H1 (cell line): ENCODE measurements around the gene PMS1. TPM values are rescaled to one million over a fixed set of nuclear protein-coding genes. Genes with fewer than 3 reads are reported as not detected.

ENCODE experiments used
- CTCF ChIA-PET: fragments of 300-600 bp; sonication (Branson Sonifier 250); formaldehyde crosslinking; loops from one replicate; lab custom pipeline; 2021; ENCODE audit not compliant: partially characterized antibody; lab: Charles Lee
- POLR2A ChIA-PET: fragments of 300-600 bp; sonication (Branson Sonifier 250); formaldehyde crosslinking; loops from one replicate; lab custom pipeline; 2021; ENCODE audit warnings: inconsistent platforms; ENCODE audit not compliant: partially characterized antibody; lab: Charles Lee
- DNase-seq, 2 experiments: peaks; one replicate each; pipeline versions ENCODE4 v3.0.0 to v3.0.0-alpha.2; 2010 to 2022; ENCODE audit warnings: low spot score in 2 of 2, low read depth in 1 of 2, mixed read lengths in 1 of 2
- FAIRE-seq: peaks from 2 replicates; lab custom pipeline; 2011; peaks lifted over from hg19 to GRCh38; lab: Jason Lieb, UNC
- H2AFZ ChIP-seq: 2 replicates; pipeline ENCODE4 v1.8.1; 2012; ENCODE audit warnings: low read length, inconsistent platforms
- H2AK5ac ChIP-seq: 2 replicates; pipeline ENCODE4 v1.6.1; 2013; ENCODE audit warnings: low read depth, low read length
- H2BK120ac ChIP-seq: replicated peaks from 2 replicates; pipeline ENCODE3; 2013; ENCODE audit warnings: low read depth, low read length, inconsistent platforms
- H2BK12ac ChIP-seq: 2 replicates; pipeline ENCODE4 v1.6.1; 2013; ENCODE audit warnings: low read depth, low read length
- H2BK15ac ChIP-seq: 2 replicates; pipeline ENCODE4 v1.6.1; 2013; ENCODE audit warnings: low read length
- H2BK20ac ChIP-seq: 2 replicates; pipeline ENCODE4 v1.6.1; 2013; ENCODE audit warnings: low read length
- H2BK5ac ChIP-seq: 2 replicates; pipeline ENCODE4 v1.6.1; 2013; ENCODE audit warnings: low read depth, low read length
- H3K14ac ChIP-seq: 2 replicates; pipeline ENCODE4 v1.6.1; 2013; ENCODE audit warnings: inconsistent platforms; ENCODE audit not compliant: insufficient read length
- H3K18ac ChIP-seq: 2 replicates; pipeline ENCODE4 v1.6.1; 2013; ENCODE audit warnings: low read length; ENCODE audit errors: extremely low read depth
- H3K23ac ChIP-seq: 2 replicates; pipeline ENCODE4 v1.6.1; 2013; ENCODE audit warnings: inconsistent platforms; ENCODE audit not compliant: insufficient read length
- H3K23me2 ChIP-seq: 2 replicates; pipeline ENCODE4 v1.6.1; 2013; ENCODE audit warnings: low read depth, low read length
- H3K27ac ChIP-seq: 2 replicates; pipeline ENCODE4 v1.6.1; 2011; ENCODE audit warnings: low read depth, low read length, inconsistent platforms
- H3K27me3 ChIP-seq, 4 experiments: replicated peaks in 1 of 4; 1 replicate in 1 of 4; 2 replicates in 3 of 4; pipeline versions ENCODE4 v1.6.1 to v1.8.1; 2011 to 2013; ENCODE audit warnings: low read length in 3 of 4, mild to moderate bottlenecking in 3 of 4, inconsistent platforms in 2 of 4, mixed read lengths in 2 of 4, moderate library complexity in 1 of 4; ENCODE audit not compliant: control insufficient read depth in 3 of 4, insufficient read depth in 3 of 4; ENCODE audit errors: extremely low read depth in 1 of 4
- H3K36me3 ChIP-seq, 4 experiments: 2 replicates each; pipeline versions ENCODE4 v1.6.1 to v1.8.1; 2011 to 2013; ENCODE audit warnings: mild to moderate bottlenecking in 4 of 4, low read length in 3 of 4, moderate library complexity in 2 of 4, control low read depth in 1 of 4, inconsistent platforms in 1 of 4; ENCODE audit not compliant: insufficient read depth in 4 of 4, control insufficient read depth in 2 of 4
- H3K4ac ChIP-seq: replicated peaks from 2 replicates; pipeline ENCODE3; 2013; ENCODE audit warnings: low read length, low read depth, mixed read lengths, inconsistent platforms; ENCODE audit not compliant: insufficient read length
- H3K4me1 ChIP-seq, 4 experiments: replicated peaks in 1 of 4; 1 replicate in 1 of 4; 2 replicates in 3 of 4; pipeline versions ENCODE4 v1.6.1 to v1.8.1; 2011 to 2013; ENCODE audit warnings: low read length in 3 of 4, inconsistent platforms in 2 of 4, mixed read lengths in 1 of 4; ENCODE audit not compliant: insufficient read depth in 4 of 4, control insufficient read depth in 3 of 4
- H3K4me2 ChIP-seq, 2 experiments: 2 replicates each; pipeline versions ENCODE4 v1.6.1 to v1.8.1; 2011 to 2013; ENCODE audit warnings: low read depth in 2 of 2, low read length in 2 of 2, control low read depth in 1 of 2, inconsistent platforms in 1 of 2, mild to moderate bottlenecking in 1 of 2; ENCODE audit not compliant: insufficient read depth in 1 of 2
- H3K4me3 ChIP-seq, 4 experiments: fragments of 200-600, 300-600 bp in 1 of 4; sonication (generic), shearing (Covaris generic), sonication (Bioruptor Twin) in 1 of 4; 2 replicates each; pipeline versions ENCODE4 v1.5.1 to v1.8.1; 2011 to 2016; ENCODE audit warnings: low read length in 4 of 4, low read depth in 3 of 4, control low read depth in 2 of 4, inconsistent platforms in 2 of 4, mild to moderate bottlenecking in 2 of 4, mixed read lengths in 1 of 4, moderate library complexity in 1 of 4; ENCODE audit not compliant: insufficient read depth in 2 of 4; ENCODE audit errors: extremely low read depth in 1 of 4
- H3K56ac ChIP-seq: replicated peaks from 2 replicates; pipeline ENCODE3; 2013; ENCODE audit warnings: low read depth, mild to moderate bottlenecking, mixed read lengths, low read length, inconsistent platforms; ENCODE audit not compliant: insufficient read length
- H3K79me1 ChIP-seq: 2 replicates; pipeline ENCODE4 v1.6.1; 2013; ENCODE audit warnings: low read depth, low read length, control low read depth
- H3K79me2 ChIP-seq, 2 experiments: 2 replicates each; pipeline versions ENCODE4 v1.6.1 to v1.8.1; 2012 to 2013; ENCODE audit warnings: low read length in 2 of 2, mild to moderate bottlenecking in 2 of 2, inconsistent platforms in 1 of 2; ENCODE audit not compliant: insufficient read depth in 2 of 2, control insufficient read depth in 1 of 2
- H3K9ac ChIP-seq, 4 experiments: replicated peaks in 1 of 4; 1 replicate in 1 of 4; 2 replicates in 3 of 4; pipeline versions ENCODE4 v1.6.1 to v1.8.1; 2011 to 2013; ENCODE audit warnings: low read depth in 3 of 4, low read length in 3 of 4, control low read depth in 2 of 4, mild to moderate bottlenecking in 2 of 4, moderate library complexity in 2 of 4, inconsistent platforms in 1 of 4; ENCODE audit errors: extremely low read depth in 1 of 4
- H3K9me3 ChIP-seq, 2 experiments: 2 replicates each; pipeline versions ENCODE4 v1.6.1 to v1.8.1; 2012 to 2013; ENCODE audit warnings: mild to moderate bottlenecking in 2 of 2, moderate library complexity in 2 of 2, control low read depth in 1 of 2, inconsistent platforms in 1 of 2, low read depth in 1 of 2, low read length in 1 of 2, mixed read lengths in 1 of 2; ENCODE audit not compliant: insufficient read depth in 2 of 2
- H4K20me1 ChIP-seq, 2 experiments: replicated peaks in 1 of 2; 2 replicates each; pipeline versions ENCODE3 to v1.8.1; 2011 to 2013; ENCODE audit warnings: inconsistent platforms in 2 of 2, low read length in 2 of 2, mild to moderate bottlenecking in 1 of 2; ENCODE audit not compliant: insufficient read depth in 2 of 2, control insufficient read depth in 1 of 2
- H4K5ac ChIP-seq: 2 replicates; pipeline ENCODE4 v1.6.1; 2013; ENCODE audit warnings: low read length, low read depth, mixed read lengths, inconsistent platforms; ENCODE audit not compliant: insufficient read length
- H4K8ac ChIP-seq: 2 replicates; pipeline ENCODE4 v1.8.0; 2013; ENCODE audit warnings: mild to moderate bottlenecking, moderate library complexity, low read length, inconsistent platforms; ENCODE audit not compliant: insufficient read depth; ENCODE audit errors: extremely low read depth
- H4K91ac ChIP-seq: replicated peaks from 2 replicates; pipeline ENCODE3; 2013; ENCODE audit warnings: low read length, mixed read lengths, inconsistent platforms; ENCODE audit not compliant: insufficient read length
- BRCA1 ChIP-seq: IDR thresholded peaks from 2 replicates; pipeline ENCODE4 v1.6.1; 2012; ENCODE audit warnings: low read depth, low read length, improper control_type of control experiment
- CTBP2 ChIP-seq: IDR thresholded peaks from 2 replicates; pipeline ENCODE4 v1.7.0; 2011; ENCODE audit warnings: borderline replicate concordance, mild to moderate bottlenecking, moderate library complexity, mixed read lengths, low read length; ENCODE audit not compliant: insufficient read depth, insufficient read length
- KDM5A ChIP-seq: fragments of 200-600 bp; IDR thresholded peaks from 2 replicates; pipeline ENCODE4 v1.7.1; 2012; ENCODE audit warnings: mild to moderate bottlenecking, low read length, inconsistent platforms, mixed read lengths
- RAD21 ChIP-seq, 2 experiments: IDR thresholded peaks in 1 of 2; conservative IDR thresholded peaks in 1 of 2; 2 replicates each; pipeline ENCODE4 v1.6.1; 2011; ENCODE audit warnings: low read depth in 2 of 2, low read length in 2 of 2, improper control_type of control experiment in 1 of 2, inconsistent platforms in 1 of 2, mild to moderate bottlenecking in 1 of 2, moderate library complexity in 1 of 2
- RFX5 ChIP-seq: IDR thresholded peaks from 2 replicates; pipeline ENCODE4 v1.6.1; 2011; ENCODE audit warnings: low read depth, low read length, improper control_type of control experiment, borderline replicate concordance
- RNF2 ChIP-seq: fragments of 200-900, 300-1000 bp; sonication (generic); IDR thresholded peaks from 2 replicates; pipeline ENCODE4 v1.7.1; 2016; ENCODE audit warnings: borderline replicate concordance, low read depth, mild to moderate bottlenecking, antibody characterized with exemption, low read length; ENCODE audit not compliant: poor library complexity, severe bottlenecking; ENCODE audit errors: missing control alignments
- RXRA ChIP-seq: IDR thresholded peaks from 2 replicates; pipeline ENCODE4 v1.6.1; 2011; ENCODE audit warnings: low read depth, mild to moderate bottlenecking, low read length, moderate library complexity; ENCODE audit not compliant: insufficient read depth
- SAP30 ChIP-seq: fragments of 300-600 bp; sonication (generic); IDR thresholded peaks from 2 replicates; pipeline ENCODE4 v1.7.1; 2012; ENCODE audit warnings: low read length, moderate library complexity, mild to moderate bottlenecking, inconsistent platforms; ENCODE audit not compliant: insufficient read depth, insufficient replicate concordance
- SP2 ChIP-seq: IDR thresholded peaks from 2 replicates; pipeline ENCODE4 v1.6.1; 2012; ENCODE audit warnings: mild to moderate bottlenecking, low read length, inconsistent platforms
- YY1 ChIP-seq: IDR thresholded peaks from 2 replicates; pipeline ENCODE4 v1.6.1; 2011; ENCODE audit warnings: low read depth, mild to moderate bottlenecking, low read length
- polyA plus RNA-seq, 7 experiments: library from polyadenylated mRNA; depleted of rRNA in 3 of 7; stranded (reverse) in 5 of 7; unstranded in 2 of 7; fragments of >200 nt in 5 of 7; fragments of 200-250 nt in 2 of 7; gene quantifications; 1 replicate in 5 of 7; 2 replicates in 1 of 7; 4 replicates in 1 of 7; pipeline versions ENCODE4 v1.2.1 to v1.2.3, GENCODE V29; 2011 to 2013; ENCODE audit warnings: missing spikeins in 2 of 7, mixed read lengths in 2 of 7
- total RNA-seq: library from RNA; stranded (reverse); fragmentation: NEBNext Ultra II Directional; extraction: Animal tissue kit (Norgen Biotek cat#: 25700); gene quantifications from 2 replicates; pipeline ENCODE4 v1.2.1, GENCODE V29; 2021
- TF ChIP-seq, protein P1 (sequence below), 3 experiments: IDR thresholded peaks; 1 replicate in 2 of 3; 2 replicates in 1 of 3; pipeline versions ENCODE4 v1.5.1 to v1.6.1; 2011; ENCODE audit warnings: low read length in 3 of 3, mild to moderate bottlenecking in 3 of 3, inconsistent platforms in 2 of 3, low read depth in 1 of 3, moderate library complexity in 1 of 3; ENCODE audit not compliant: insufficient read depth in 1 of 3; ENCODE audit errors: control extremely low read depth in 1 of 3

PMS1 gene
- total and polyA plus RNA-seq, 2 of the 8 experiments (the other 6 are each of a cell fraction or from before 2014, with no cell fraction given): 13.1 to 59.7 TPM

GRCh38 chr2:189841019-189841418 is 56.8 kb downstream of the PMS1 start:
- H3K14ac ChIP-seq: no peak overlapping the region
- H4K20me1 ChIP-seq: no peaks in the 10 kb centered on the region
- no peaks in the 10 kb centered on the region; the same call in 1 of the 2 replicates for H3K79me1 ChIP-seq
- no peak overlapping the region for H3K23ac ChIP-seq
- H4K8ac ChIP-seq: no peak overlapping the region
- DNase-seq (no peak), FAIRE-seq (no peak)
- POLR2A ChIA-PET: interaction anchor here (0.7 kb wide), 1 partner anchor 42 kb away, joined by 3 read pairs; no protein-coding TSS in a partner anchor
- no peak overlapping the region for H3K4me2 ChIP-seq
- H3K4me1 ChIP-seq: no peaks in the 10 kb centered on the region
- CTCF ChIA-PET: no interaction called here
- no peak overlapping the region for H2BK15ac ChIP-seq
- no peak overlapping the region for H2BK12ac ChIP-seq
- TF ChIP-seq SP2 (no peak), SAP30 (no peak), BRCA1 (no peak), RAD21 (IDR thresholded peaks at IDR 0.05 in 1 of 2, conservative IDR thresholded peaks at IDR 0.05 in 1 of 2; ENCODE audit: low read depth in 2 of 2, low read length in 2 of 2) (no peak), RXRA (no peak), KDM5A (no peak), YY1 (no peak), RFX5 (no peak), CTBP2 (no peak), RNF2 (no peak)
- TF ChIP-seq, protein P1, sequence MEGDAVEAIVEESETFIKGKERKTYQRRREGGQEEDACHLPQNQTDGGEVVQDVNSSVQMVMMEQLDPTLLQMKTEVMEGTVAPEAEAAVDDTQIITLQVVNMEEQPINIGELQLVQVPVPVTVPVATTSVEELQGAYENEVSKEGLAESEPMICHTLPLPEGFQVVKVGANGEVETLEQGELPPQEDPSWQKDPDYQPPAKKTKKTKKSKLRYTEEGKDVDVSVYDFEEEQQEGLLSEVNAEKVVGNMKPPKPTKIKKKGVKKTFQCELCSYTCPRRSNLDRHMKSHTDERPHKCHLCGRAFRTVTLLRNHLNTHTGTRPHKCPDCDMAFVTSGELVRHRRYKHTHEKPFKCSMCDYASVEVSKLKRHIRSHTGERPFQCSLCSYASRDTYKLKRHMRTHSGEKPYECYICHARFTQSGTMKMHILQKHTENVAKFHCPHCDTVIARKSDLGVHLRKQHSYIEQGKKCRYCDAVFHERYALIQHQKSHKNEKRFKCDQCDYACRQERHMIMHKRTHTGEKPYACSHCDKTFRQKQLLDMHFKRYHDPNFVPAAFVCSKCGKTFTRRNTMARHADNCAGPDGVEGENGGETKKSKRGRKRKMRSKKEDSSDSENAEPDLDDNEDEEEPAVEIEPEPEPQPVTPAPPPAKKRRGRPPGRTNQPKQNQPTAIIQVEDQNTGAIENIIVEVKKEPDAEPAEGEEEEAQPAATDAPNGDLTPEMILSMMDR (IDR thresholded peaks at IDR 0.05; ENCODE audit: control extremely low read depth in 1 of 3, insufficient read depth in 1 of 3, low read depth in 1 of 3, low read length in 3 of 3): no peak
- no peaks in the 10 kb centered on the region for H3K27me3 ChIP-seq
- no peak overlapping the region for H3K9ac ChIP-seq
- H3K23me2 ChIP-seq: no peaks in the 10 kb centered on the region
- H3K9me3 ChIP-seq: no peaks in the 10 kb centered on the region
- H2BK20ac ChIP-seq: no peak overlapping the region
- H2BK120ac ChIP-seq: no peak overlapping the region
- H3K4me3 ChIP-seq: no peak overlapping the region
- H4K91ac ChIP-seq: no peak overlapping the region
- no peak overlapping the region for H4K5ac ChIP-seq
- no peaks in the 10 kb centered on the region; a peak in 1 of 4 replicates for H3K79me2 ChIP-seq
- no peak overlapping the region for H2BK5ac ChIP-seq
- H3K4ac ChIP-seq: no peak overlapping the region
- H2AK5ac ChIP-seq: no peak overlapping the region
- H3K56ac ChIP-seq: no peak overlapping the region
- no peak overlapping the region for H3K18ac ChIP-seq
- no peak overlapping the region for H3K27ac ChIP-seq
- peaks cover 0 to 14% (median 4%) of the 10 kb centered on the region in 4 experiments; a peak in 2 of 8 replicates for H3K36me3 ChIP-seq
- H2AFZ ChIP-seq: no peak overlapping the region
